Skeletal muscle tissue (tissue), 4 donors: ENCODE data around the gene HSPA14. TPM values are rescaled to one million over a fixed set of nuclear protein-coding genes. Genes with fewer than 3 reads are reported as not detected.
A peak's percentile ranks its signal among the peaks of the same experiment; 100 is the strongest.

Experiments used
- H3K27ac ChIP-seq: one replicate; pipeline ENCODE4 v1.7.0; 2013; ENCODE audit warnings: mild to moderate bottlenecking, low read depth, low read length, inconsistent platforms
- H3K27me3 ChIP-seq, 3 donors: one replicate each; pipeline ENCODE4 v1.7.0; 2013; ENCODE audit warnings: low read length in 3 of 3; ENCODE audit not compliant: control insufficient read depth in 3 of 3, insufficient read depth in 3 of 3
- H3K36me3 ChIP-seq, 3 donors: one replicate each; pipeline ENCODE4 v1.7.0; 2013; ENCODE audit warnings: low read length in 3 of 3; ENCODE audit not compliant: control insufficient read depth in 3 of 3, insufficient read depth in 3 of 3
- H3K4me1 ChIP-seq, 3 donors: one replicate each; pipeline ENCODE4 v1.7.0; 2013; ENCODE audit warnings: low read length in 3 of 3, mild to moderate bottlenecking in 3 of 3; ENCODE audit not compliant: control insufficient read depth in 3 of 3, insufficient read depth in 3 of 3
- H3K4me3 ChIP-seq, 3 donors: one replicate each; pipeline ENCODE4 v1.7.0; 2013; ENCODE audit warnings: low read length in 3 of 3
- H3K9ac ChIP-seq, 3 donors: one replicate each; pipeline ENCODE4 v1.7.0; 2013; ENCODE audit warnings: low read length in 3 of 3, mild to moderate bottlenecking in 3 of 3, moderate library complexity in 2 of 3, low read depth in 1 of 3
- H3K9me3 ChIP-seq, 3 donors: one replicate each; pipeline ENCODE4 v1.7.0; 2013; ENCODE audit warnings: low read length in 3 of 3; ENCODE audit not compliant: control insufficient read depth in 3 of 3
- total RNA-seq: library from RNA; depleted of rRNA; stranded (reverse); fragments of >200 nt; gene quantifications from one replicate; pipeline ENCODE4 v1.2.3, GENCODE V29; 2014
- donor health status: Osteomylitis.

HSPA14 gene, protein sequence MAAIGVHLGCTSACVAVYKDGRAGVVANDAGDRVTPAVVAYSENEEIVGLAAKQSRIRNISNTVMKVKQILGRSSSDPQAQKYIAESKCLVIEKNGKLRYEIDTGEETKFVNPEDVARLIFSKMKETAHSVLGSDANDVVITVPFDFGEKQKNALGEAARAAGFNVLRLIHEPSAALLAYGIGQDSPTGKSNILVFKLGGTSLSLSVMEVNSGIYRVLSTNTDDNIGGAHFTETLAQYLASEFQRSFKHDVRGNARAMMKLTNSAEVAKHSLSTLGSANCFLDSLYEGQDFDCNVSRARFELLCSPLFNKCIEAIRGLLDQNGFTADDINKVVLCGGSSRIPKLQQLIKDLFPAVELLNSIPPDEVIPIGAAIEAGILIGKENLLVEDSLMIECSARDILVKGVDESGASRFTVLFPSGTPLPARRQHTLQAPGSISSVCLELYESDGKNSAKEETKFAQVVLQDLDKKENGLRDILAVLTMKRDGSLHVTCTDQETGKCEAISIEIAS
- 11.0 TPM for total RNA-seq

DNA sequence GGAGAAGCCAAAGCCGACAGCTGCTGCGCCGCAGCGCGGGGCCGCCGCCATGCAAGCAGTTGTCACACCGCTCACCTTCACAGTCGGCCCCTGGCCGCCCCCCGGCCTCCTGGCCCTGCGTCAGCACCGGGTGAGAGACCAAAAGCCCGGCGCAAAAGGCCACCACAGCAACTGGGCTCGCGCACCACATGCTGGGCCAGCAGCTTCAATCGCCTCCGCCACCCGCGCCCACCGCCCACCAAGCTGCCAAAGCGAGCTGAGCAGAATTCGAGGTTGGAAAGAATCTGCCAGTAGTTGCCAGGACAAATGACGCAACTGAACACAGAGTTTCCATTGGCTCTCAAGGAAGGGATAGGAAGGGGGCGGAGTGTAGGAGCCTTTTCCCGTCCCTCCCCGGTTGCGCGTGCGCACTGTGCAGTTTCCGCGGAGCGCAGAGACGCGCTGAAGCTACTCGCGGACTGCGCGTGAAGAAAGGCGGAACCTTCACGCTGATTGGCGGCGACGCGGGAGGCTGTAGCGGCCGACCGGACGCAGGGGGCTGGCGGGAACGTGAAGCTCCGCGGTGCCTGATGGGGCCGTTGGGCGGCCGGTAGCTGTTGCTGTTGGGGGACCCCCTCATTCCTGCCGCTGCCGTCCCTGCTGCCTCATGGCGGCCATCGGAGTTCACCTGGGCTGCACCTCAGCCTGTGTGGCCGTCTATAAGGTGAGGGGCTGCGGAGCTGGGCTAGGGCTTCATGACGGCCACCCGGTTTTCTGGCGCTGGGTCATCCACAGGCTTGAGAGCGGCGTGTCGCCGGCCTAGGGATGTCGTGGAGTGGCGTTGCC, at the start of gene HSPA14, which contains the start of the genes CDNF and MSANTD7:
Gene HSPA14, plus strand, starts transcription at position 550 of the 825 bp plus-strand sequence. Its CDS starts 97 bp downstream, at position 647.
Gene CDNF, minus strand, starts transcription at position 281 of the 825 bp plus-strand sequence. Its CDS starts 91 bp downstream, at position 190.
Gene MSANTD7, plus strand, starts transcription at position 550 of the 825 bp plus-strand sequence. CDS start 3,979 bp downstream, outside the sequence.
- Histone ChIP-seq H3K4me3 (peak within 1 kb of the TSS; percentile 85 to 98 (median 92)), H3K27ac (peak within 1 kb of the TSS; percentile 99), H3K27me3 (no peaks in the 10 kb centered on the region), H3K9ac (peak within 1 kb of the TSS; percentile 95 to 98 (median 97)), H3K9me3 (no peaks in the 10 kb centered on the region), H3K4me1 (peaks cover 8 to 23% (median 20%) of the 10 kb centered on the region in 3 donors), H3K36me3 (peaks cover 18 to 41% (median 32%) of the 10 kb centered on the region in 3 donors)

DNA sequence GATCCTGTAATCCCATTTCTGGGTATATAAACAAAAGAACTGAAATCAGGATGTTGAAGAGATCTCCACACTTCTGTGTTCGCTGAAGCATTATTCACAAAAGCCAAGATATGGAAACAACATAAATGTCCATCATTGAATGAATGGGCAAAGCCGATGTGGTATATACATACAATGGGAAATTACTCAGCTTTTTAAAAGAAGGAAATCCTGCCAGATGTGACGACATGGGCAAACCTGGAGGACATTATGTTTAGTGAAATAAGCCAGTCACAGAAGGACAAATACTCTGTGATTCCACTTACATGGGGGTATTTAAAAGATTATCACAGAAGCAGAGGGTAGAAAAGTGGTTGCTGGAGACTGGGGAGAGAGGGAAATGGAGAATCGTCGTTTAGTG, 39.5 kb upstream of the HSPA14 start:
- H3K27me3 ChIP-seq = peaks cover 0 to 5% (median 3%) of the 10 kb centered on the region in 3 donors
- no peak overlapping the region for H3K9ac ChIP-seq
- H3K27ac ChIP-seq = no peak overlapping the region
- no peaks in the 10 kb centered on the region for H3K36me3 ChIP-seq
- H3K9me3 ChIP-seq = no peaks in the 10 kb centered on the region
- H3K4me1 ChIP-seq = no peaks in the 10 kb centered on the region
- no peak overlapping the region for H3K4me3 ChIP-seq

DNA sequence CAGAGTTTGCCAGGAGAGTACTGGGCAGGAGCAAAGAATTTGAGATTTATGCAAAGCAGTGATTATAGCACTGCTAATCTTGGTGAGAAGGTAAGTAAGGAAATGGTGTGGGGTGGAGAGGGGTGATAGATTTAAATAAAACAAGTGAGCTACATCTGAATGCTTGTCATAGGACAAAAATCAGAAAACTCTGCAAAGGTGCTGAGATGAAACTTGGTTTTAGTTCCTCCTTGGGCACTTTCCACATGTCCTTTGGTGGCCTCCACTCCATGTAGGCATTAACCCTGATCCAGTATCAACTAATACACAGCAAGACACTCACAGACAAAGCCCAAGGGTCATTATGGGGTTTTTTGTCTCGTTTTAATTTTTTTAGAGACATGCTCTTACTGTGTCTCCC, 37.7 kb upstream of the HSPA14 start:
- H3K36me3 ChIP-seq = no peaks in the 10 kb centered on the region
- H3K27ac ChIP-seq = no peak overlapping the region
- peaks cover 0 to 5% (median 3%) of the 10 kb centered on the region in 3 donors for H3K27me3 ChIP-seq
- no peak overlapping the region for H3K9ac ChIP-seq
- no peaks in the 10 kb centered on the region for H3K9me3 ChIP-seq
- H3K4me3 ChIP-seq = no peak overlapping the region
- H3K4me1 ChIP-seq = no peaks in the 10 kb centered on the region

DNA sequence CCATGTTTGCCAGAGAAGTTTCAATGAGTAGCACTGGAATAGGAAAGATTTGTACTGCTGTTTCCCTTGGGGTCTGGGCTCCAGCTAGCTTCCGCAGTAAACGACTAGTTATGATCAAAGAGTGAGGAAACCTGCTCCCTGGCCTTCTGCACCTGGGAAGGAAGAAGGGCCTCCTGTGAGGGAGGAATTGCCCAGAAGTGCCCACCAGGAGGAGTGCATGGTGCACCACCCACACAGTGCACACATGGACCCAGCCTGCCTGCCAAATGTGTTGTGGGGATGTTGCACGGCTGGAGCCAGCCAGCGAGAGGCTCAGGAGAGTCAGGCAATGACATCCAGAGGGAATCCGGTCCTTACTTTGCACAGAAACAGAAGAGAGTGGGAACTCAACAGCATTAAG, 36.4 kb upstream of the HSPA14 start:
- Histone ChIP-seq H3K27ac (no peak overlapping the region), H3K4me1 (no peaks in the 10 kb centered on the region), H3K27me3 (peaks cover 0 to 5% (median 3%) of the 10 kb centered on the region in 3 donors)

DNA sequence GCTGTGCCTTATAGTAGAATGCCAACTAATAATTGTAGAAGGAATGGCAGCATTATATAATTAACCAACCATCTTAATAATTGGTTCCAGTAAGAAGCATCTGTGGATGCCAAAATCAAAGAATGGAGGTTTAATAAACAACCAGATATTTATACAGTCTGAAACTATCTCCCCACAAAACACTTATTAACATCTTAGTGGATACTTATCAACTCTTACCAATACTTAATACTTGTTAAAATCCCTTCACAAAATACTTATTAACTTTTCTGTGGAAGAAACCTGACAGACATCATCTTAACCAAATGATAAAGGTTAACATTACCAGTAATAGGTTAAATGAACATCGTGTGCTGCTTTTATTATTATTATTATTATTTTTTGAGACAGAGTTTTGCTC, 34.3 kb upstream of the HSPA14 start:
- H3K36me3 ChIP-seq = no peaks in the 10 kb centered on the region
- H3K4me1 ChIP-seq = no peaks in the 10 kb centered on the region
- H3K9ac ChIP-seq = no peak overlapping the region

More for the DNA sequence above, 36.4 kb upstream of the HSPA14 start:
- Histone ChIP-seq H3K9ac (no peak overlapping the region), H3K9me3 (no peaks in the 10 kb centered on the region), H3K36me3 (no peaks in the 10 kb centered on the region), H3K4me3 (no peak overlapping the region)

DNA sequence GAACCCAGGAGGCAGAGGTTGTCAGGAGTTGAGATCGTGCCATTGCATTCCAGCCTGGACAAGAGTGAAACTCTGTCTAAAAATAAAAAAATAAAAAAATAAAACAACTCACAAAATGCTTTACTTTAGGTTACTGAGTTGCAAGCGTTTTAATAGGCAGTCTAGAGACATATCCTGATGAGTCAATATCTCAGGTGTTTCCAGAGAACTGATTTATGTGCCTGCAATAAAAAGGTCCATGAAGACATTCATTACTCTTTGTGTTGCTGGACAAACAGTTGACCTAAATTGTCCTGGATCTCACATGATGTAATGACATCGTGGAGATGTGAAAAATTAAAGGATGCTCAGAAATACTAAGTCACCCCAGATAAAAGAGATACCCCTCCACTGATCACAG, 31.8 kb upstream of the HSPA14 start:
- Histone ChIP-seq H3K27ac (no peak overlapping the region), H3K9ac (no peak overlapping the region)

More for the DNA sequence above, 34.3 kb upstream of the HSPA14 start:
- Histone ChIP-seq H3K9me3 (no peaks in the 10 kb centered on the region), H3K27me3 (peaks cover 0 to 5% (median 3%) of the 10 kb centered on the region in 3 donors), H3K27ac (no peak overlapping the region), H3K4me3 (no peak overlapping the region)

DNA sequence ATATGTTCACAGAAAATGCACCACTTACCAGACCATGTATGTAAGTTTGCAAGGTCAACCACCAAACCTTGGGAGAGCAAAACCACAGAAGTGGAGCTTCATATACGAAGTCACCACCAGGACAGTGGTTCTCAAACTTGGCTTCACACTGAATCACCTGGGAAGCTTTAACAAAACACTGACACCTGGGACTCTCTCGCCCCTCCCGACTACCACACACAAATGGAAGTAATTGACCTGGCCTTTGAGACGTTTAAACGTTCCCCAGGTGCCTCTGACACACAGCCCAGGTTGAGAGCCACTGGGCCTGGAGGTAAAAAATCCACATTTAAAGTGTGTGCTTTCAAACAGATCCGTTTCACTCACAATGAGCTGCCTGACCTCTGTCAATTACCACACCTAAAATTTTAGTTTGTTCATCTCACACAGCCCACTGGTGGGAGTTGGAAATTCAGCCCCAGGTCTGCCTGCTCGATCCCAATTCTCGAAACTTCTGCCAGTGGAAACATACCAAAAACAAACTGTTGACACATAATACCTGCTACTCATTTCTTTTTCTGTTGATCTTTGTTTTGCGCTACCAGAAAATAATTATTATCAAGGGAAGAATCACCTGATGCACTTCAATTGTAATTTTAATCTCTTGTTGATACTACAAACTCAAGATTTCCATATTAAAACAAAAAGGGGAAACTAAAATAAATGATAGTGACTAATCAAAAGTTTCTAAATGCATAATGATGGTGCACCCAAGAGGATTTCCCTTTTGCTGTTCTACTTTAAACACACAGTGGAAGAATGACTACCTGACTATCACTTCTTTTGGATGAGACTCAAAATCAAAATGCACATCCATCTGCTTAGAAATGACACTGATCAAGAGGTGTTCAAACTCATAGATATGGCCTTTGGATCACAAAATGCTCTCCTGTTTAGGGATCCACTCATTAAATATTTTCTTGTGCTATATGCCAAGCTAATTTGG, 26.8 kb upstream of the HSPA14 start:
- Histone ChIP-seq H3K9ac (no peak overlapping the region), H3K9me3 (no peaks in the 10 kb centered on the region), H3K36me3 (no peaks in the 10 kb centered on the region), H3K27ac (no peak overlapping the region), H3K4me1 (no peaks in the 10 kb centered on the region), H3K27me3 (no peaks in the 10 kb centered on the region), H3K4me3 (no peak overlapping the region)

More for the DNA sequence above, 31.8 kb upstream of the HSPA14 start:
- Histone ChIP-seq H3K4me1 (no peaks in the 10 kb centered on the region), H3K4me3 (no peak overlapping the region), H3K9me3 (no peaks in the 10 kb centered on the region), H3K36me3 (no peaks in the 10 kb centered on the region), H3K27me3 (peaks cover 0 to 5% (median 3%) of the 10 kb centered on the region in 3 donors)

DNA sequence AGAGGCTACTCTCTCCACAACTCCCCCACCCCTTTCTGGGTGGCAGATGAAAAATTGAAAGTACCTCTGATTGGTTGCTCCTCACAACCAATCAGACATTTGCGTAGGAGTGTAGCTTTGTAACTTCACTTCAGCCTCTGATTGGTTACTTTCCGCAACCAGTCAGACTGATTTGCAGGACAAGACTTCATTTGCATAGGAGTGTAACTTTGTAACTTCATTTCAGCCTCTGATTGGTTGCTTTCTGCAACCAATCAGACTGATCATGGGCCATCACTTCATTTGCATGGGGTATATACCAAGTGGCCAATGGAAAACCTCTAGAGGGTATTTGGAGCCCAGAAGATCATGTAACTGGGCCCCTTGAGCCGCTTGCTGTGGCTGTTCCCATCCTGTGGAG, 25.8 kb upstream of the HSPA14 start:
- H3K4me1 ChIP-seq = no peaks in the 10 kb centered on the region
- H3K9me3 ChIP-seq = no peaks in the 10 kb centered on the region
- H3K36me3 ChIP-seq = no peaks in the 10 kb centered on the region
- no peak overlapping the region for H3K9ac ChIP-seq
- no peak overlapping the region for H3K4me3 ChIP-seq
- H3K27me3 ChIP-seq = no peaks in the 10 kb centered on the region
- no peak overlapping the region for H3K27ac ChIP-seq

DNA sequence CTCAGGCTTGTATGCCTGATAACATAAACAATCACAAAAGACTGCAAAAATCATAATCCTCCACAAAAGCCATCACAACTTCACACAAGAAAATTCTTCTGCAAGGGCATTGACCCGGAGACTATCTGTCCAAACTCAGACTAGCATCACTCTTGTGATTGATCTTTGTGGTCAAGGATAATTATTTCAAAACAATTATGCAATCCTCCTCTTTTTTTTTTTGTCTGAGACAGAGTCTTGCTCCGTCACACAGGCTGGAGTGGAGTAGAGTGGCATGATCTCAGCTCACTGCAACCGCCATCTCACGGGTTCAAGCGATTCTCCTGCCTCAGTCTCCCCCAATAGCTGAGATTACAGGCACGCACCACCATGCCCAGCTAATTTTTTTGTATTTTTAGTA, 22.4 kb upstream of the HSPA14 start:
- Histone ChIP-seq H3K9ac (no peak overlapping the region), H3K36me3 (no peaks in the 10 kb centered on the region), H3K4me1 (no peaks in the 10 kb centered on the region), H3K9me3 (no peaks in the 10 kb centered on the region), H3K4me3 (no peak overlapping the region), H3K27ac (no peak overlapping the region), H3K27me3 (no peaks in the 10 kb centered on the region)
